Measurements from ENCODE around the gene EPHA6. TPM values are rescaled to one million over a fixed set of nuclear protein-coding genes. Genes with fewer than 3 reads are reported as not detected.

EPHA6 gene
- total and polyA plus RNA-seq, 9 donors = 2.0 to 20.9 (median 9.2) TPM

DNA sequence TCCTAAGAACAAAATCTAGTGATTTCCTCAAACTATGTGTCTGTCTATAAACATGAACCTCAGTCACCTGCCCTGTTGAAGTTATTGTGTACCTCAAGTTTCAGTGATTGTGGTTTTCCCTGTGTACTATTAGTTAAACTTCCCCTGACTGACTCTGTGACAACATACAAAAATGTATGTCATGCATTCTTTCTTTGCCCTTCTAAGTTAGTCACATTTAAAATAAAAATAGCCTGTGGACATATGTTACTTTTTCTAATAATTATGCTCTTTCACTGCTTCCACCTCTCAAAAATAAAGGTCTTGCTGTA is 29.8 kb downstream of the EPHA6 start:
- H3K27me3 ChIP-seq = no peaks in the 10 kb centered on the region
- TF ChIP-seq POLR2A (IDR thresholded peaks at IDR 0.05) (no peak), EP300 (IDR thresholded peaks at IDR 0.05) (no peak)
- TF ChIP-seq, protein P1, sequence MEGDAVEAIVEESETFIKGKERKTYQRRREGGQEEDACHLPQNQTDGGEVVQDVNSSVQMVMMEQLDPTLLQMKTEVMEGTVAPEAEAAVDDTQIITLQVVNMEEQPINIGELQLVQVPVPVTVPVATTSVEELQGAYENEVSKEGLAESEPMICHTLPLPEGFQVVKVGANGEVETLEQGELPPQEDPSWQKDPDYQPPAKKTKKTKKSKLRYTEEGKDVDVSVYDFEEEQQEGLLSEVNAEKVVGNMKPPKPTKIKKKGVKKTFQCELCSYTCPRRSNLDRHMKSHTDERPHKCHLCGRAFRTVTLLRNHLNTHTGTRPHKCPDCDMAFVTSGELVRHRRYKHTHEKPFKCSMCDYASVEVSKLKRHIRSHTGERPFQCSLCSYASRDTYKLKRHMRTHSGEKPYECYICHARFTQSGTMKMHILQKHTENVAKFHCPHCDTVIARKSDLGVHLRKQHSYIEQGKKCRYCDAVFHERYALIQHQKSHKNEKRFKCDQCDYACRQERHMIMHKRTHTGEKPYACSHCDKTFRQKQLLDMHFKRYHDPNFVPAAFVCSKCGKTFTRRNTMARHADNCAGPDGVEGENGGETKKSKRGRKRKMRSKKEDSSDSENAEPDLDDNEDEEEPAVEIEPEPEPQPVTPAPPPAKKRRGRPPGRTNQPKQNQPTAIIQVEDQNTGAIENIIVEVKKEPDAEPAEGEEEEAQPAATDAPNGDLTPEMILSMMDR (IDR thresholded peaks at IDR 0.05) = no peak
- DNase-seq = no peak
- no peak overlapping the region for H3K27ac ChIP-seq
- intact Hi-C loops (cut with DNase I) = no loop called here
- no peaks in the 10 kb centered on the region for H3K36me3 ChIP-seq
- H3K4me3 ChIP-seq = no peak overlapping the region
- no peaks in the 10 kb centered on the region for H3K4me1 ChIP-seq (ENCODE audit: insufficient read depth)
- H3K9me3 ChIP-seq = no peaks in the 10 kb centered on the region

GRCh38 chr3:96852849-96853248 is 38.5 kb downstream of the EPHA6 start:
- no peaks in the 10 kb centered on the region for H3K4me1 ChIP-seq (ENCODE audit: insufficient read depth)
- H3K9me3 ChIP-seq = no peaks in the 10 kb centered on the region
- no peak for DNase-seq
- WGBS, 3 donors = 90 to 94% (median 91%) methylated on average over 2 of the region's 2 CpGs
- intact Hi-C loops (cut with DNase I) = loop anchor here in 1 of 4 donors (5.0 kb wide), 1 partner anchor 254 kb away; no protein-coding TSS in a partner anchor
- H3K4me3 ChIP-seq = no peak overlapping the region
- no peaks in the 10 kb centered on the region for H3K36me3 ChIP-seq
- H3K27me3 ChIP-seq = no peaks in the 10 kb centered on the region
- no peak overlapping the region for H3K27ac ChIP-seq
- TF ChIP-seq POLR2A (IDR thresholded peaks at IDR 0.05) = no peak
- TF ChIP-seq EP300 (IDR thresholded peaks at IDR 0.05) = no peak
- TF ChIP-seq, protein P1 (IDR thresholded peaks at IDR 0.05) = no peak

DNA sequence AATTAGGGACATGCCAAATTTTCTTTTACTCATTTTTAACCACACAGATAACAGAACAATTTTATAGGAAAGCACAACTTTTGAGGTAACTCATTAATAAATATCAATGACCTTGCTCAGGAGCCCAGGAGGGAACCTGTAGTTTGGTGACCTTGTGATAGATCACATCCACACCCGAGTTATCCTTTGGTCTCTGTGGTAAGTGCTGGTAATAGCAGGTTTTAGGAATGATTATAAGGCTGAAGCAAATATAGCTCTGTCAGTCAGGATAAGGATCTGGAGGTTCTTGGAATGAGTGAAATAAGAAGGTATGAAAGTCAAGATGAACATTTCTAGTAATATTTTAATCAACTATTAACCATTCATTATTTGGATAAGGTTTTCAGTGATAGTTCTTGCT is 46.5 kb downstream of the EPHA6 start:
- DNase-seq = no peak
- intact Hi-C loops (cut with DNase I) = no loop called here
- Histone ChIP-seq H3K4me1 (ENCODE audit: insufficient read depth) (no peaks in the 10 kb centered on the region), H3K27ac (no peak overlapping the region), H3K27me3 (no peaks in the 10 kb centered on the region), H3K9me3 (no peaks in the 10 kb centered on the region), H3K36me3 (no peaks in the 10 kb centered on the region), H3K4me3 (no peak overlapping the region)
- TF ChIP-seq, protein P1 (IDR thresholded peaks at IDR 0.05) = no peak
- TF ChIP-seq POLR2A (IDR thresholded peaks at IDR 0.05) = no peak
- TF ChIP-seq EP300 (IDR thresholded peaks at IDR 0.05) = no peak
- 51 to 63% (median 57%) methylated on average over 1 of the region's 1 CpG for WGBS, 3 donors

GRCh38 chr3:96863129-96863740 is 48.8 kb downstream of the EPHA6 start:
- H3K27ac ChIP-seq = no peak overlapping the region
- H3K36me3 ChIP-seq = no peaks in the 10 kb centered on the region
- H3K4me3 ChIP-seq = no peak overlapping the region
- H3K4me1 ChIP-seq (ENCODE audit: insufficient read depth) = no peaks in the 10 kb centered on the region
- WGBS, 3 donors = 0 to 6% (median 3%) methylated on average over 1 of the region's 1 CpG
- intact Hi-C loops (cut with DNase I) = no loop called here
- TF ChIP-seq, protein P1 (IDR thresholded peaks at IDR 0.05) = peak in 2 of 3 donors; percentile 39 to 56
- TF ChIP-seq EP300 (IDR thresholded peaks at IDR 0.05) (no peak), POLR2A (IDR thresholded peaks at IDR 0.05) (no peak)
- no peaks in the 10 kb centered on the region for H3K9me3 ChIP-seq
- peak in 4 of 5 donors; percentile 15 to 42 (median 30) for DNase-seq
- no peaks in the 10 kb centered on the region for H3K27me3 ChIP-seq
